GM21390 (cell line): ENCODE measurements around the gene FCHSD2.

ENCODE experiments used
- ATAC-seq: cut with Tn5 transposase; IDR thresholded peaks from one replicate; pipeline ENCODE4 v1.9.1; 2021; ENCODE audit not compliant: unreplicated experiment

The FCHSD2 gene

GRCh38 chr11:72975778-72976521 lies 166.2 kb downstream of the FCHSD2 start:
- no peak for ATAC-seq

DNA sequence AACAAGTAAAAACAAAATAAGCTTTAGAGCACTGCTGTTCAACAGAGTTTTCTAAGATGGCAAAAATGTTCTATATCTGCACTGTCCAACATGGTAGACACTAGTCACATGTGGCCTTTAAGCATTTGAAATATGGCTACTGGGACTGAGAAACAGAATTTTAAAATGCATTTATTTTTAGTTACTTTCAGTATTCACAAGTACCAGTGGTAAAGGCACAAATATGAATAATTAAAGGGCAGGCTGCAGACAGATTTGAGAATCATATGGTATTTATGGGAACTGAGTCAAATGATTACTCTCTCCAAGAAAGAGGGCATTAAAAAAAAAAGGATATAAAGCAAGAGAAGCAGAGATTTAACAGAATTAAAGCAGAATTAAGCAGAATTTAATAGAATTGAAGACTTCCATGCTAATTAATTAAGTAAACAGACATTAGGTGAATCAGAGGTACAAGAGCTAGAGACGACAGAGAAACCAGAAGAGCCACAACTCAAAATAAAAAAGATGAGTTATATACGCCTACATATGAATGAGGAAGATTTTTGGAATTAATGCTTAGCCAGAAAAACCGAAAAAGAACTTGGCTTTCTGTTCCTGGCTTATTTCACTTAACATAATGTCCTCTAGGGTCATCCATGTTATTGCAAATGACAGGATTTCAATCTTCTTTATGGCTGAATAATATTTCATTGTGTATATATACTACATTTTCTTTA lies 167.5 kb downstream of the FCHSD2 start:
- no peak for ATAC-seq

DNA sequence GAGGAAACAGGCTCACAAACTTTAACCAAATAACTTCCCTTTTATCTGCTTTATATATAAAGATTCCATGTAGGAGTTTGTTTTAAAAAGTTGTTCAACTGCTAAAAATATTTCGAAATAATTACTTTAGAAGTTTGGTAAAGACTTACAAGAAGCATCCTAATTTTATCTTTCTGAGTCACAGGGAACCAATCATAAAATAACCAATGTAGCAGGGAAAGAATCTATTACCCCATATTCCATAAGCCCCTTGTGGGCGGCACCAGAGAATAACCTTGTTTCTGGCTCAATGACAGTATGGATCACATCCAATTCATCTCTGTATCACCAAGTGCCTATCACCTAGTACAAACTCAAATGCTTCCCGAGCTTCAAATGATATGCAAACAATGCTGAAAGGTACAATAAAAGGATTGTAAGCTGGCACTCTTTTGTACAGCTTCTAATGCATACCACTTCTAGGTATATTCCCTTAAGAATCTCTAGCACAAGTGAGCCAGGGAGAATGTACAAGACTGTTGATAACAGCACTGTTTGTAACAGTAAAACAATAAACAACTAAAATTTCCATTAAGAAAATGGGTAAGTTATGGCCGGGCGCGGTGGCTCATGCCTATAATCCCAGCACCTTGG lies 169.5 kb downstream of the FCHSD2 start:
- ATAC-seq, result no peak

- ATAC-seq, result no peak
Observed at GRCh38 chr11:72971192-72971967, 170.7 kb downstream of the FCHSD2 start.

DNA sequence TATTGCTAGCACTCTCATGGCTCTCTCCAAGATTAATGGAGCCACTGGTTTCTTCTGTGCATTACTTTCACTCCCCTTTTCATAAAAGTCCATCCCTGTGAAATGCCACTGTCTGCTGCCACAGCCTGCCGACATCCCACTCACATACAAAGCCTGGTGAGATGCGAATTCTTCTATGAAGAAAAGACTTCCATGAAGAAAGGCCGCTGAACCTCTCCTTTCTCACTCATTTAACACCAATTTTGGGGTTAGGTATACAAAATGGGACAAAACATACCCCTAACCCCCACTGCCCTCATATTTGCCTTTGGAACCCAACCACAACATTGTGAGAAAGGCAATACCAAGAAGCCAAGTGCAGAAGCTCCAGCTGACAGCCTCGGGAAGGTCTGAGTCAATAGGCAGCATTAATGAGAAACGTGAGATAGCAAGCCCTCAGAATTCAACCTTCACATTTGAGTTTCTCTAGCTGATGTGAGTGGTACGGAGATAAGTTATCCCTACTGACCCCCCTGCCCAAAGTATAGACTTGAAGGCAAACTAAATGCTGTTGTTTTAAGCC lies 171.5 kb downstream of the FCHSD2 start:
- no peak for ATAC-seq

- peak; percentile 82 for ATAC-seq
Observed at GRCh38 chr11:72969894-72970335, 172.2 kb downstream of the FCHSD2 start.

DNA sequence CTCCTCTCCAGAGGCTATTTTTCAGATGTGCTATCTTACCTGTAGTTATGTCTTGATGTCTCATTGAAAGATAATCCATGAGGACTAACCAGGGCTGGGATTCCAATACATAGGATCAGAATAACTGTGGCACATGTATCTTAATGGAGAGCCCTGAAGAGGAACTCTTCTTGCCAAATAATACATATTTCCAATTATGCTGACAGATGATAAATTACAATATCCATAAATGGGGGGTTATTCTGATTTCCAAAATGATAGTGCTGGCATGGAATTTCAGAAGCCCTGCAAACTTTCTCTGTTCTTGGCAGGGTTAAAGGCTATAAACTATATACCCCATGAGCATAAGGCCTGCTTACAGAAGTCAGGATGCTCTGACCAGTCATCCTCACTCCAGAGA lies 173.7 kb downstream of the FCHSD2 start:
- ATAC-seq, result no peak

- ATAC-seq, result no peak
Observed at GRCh38 chr11:72965672-72966071, 176.4 kb downstream of the FCHSD2 start.

- ATAC-seq, result no peak
Observed at GRCh38 chr11:72962717-72963116, 179.4 kb downstream of the FCHSD2 start.

- ATAC-seq, result no peak
Observed at GRCh38 chr11:72962084-72962483, 180.0 kb downstream of the FCHSD2 start.

- no peak for ATAC-seq
Observed at GRCh38 chr11:72959998-72960731, 182.0 kb downstream of the FCHSD2 start.

DNA sequence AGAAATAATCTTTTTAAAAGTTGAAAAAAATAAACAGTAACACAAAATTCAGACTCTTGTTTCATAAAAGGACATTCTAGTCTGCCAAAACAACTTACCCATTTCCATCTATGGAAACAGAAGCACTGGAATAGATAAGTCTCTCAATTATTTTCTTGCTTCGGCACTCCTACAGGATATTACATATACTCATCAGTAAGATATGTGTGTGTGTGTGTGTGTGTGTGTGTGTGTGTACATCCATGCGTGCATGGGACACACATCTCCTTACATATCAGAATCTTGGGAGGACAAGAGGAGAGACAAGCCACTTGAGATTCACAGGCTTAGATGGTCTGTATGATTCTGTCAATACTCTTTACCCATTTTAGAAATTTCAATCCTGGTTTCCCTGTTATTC lies 183.3 kb downstream of the FCHSD2 start:
- ATAC-seq, result no peak

- no peak for ATAC-seq
Observed at GRCh38 chr11:72955466-72955865, 186.7 kb downstream of the FCHSD2 start.

- no peak for ATAC-seq
Observed at GRCh38 chr11:72954860-72955259, 187.3 kb downstream of the FCHSD2 start.

DNA sequence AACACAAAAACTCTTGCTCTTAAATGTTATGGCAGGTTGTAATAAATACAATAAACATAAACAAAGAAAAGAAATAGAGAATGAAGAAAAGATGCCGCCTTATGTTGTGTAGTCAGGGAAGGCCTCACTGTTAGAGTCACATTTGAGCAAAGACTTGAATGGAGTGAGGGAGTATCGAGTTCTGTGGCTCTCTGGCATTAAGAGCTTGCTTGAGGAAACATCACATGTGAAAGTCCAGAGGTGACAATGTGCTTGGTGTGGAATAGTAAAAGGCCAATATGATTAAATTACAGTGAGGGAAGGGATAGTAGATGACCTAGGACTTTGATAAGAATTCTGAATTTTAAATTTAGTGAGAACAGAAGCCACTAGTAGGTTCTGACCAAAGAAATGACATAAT lies 188.5 kb downstream of the FCHSD2 start:
- no peak for ATAC-seq

DNA sequence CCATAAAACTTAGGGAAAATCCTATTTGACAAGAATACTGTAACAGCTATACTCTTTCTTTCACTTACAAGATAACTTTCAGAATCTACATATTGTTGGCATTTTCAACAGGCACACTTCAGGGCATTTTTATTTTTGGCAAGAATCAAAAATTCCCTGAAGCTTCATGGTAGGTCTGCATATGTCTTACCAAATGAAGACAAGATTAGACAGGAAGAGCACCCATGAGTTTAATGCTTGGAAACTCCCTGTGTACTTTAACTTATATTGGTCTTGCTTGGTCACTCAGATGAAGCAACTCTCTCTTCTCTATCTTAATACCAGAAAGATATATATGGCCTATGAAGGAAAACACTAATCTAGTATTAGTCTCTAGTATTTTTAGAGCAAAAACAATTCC lies 190.2 kb downstream of the FCHSD2 start:
- ATAC-seq, result peak; percentile 52

GRCh38 chr11:72951193-72951592 lies 190.9 kb downstream of the FCHSD2 start:
- no peak for ATAC-seq

DNA sequence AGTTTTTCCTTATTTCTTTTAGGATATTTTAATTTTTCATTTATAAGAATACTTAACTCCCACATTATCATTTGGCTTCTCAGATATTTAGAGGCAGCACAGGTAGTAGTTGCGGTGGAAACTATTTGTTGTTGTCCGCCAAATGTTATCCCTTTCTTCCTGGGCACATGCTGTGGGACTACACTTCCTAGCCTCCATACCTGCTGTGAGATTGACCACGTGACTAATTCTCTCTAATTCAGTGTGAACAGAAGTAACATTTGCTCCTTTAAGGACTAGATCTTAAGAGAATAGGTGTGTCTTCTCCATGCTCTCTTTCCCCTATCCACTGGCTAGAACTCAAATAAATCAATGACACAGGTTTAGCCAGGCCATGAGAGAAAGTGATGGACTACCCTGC lies 191.4 kb downstream of the FCHSD2 start:
- no peak for ATAC-seq

DNA sequence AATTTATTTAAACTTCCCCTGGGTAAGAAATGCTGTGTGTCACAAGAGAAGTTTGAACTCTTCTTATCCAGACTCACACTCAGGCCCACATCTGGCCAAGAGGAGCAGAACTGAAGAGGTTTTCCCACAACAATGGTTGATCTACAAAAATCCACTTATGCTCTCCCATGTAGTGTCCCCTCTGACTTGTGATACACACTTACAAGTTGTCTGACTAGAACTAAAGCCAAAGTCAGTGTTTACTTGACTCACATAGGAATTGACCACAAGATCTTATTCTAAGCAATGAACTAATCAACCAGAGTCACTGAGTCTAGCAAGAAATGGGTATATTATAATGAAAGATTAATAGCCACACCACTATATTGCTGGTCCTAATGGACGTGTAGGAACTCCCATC lies 194.9 kb downstream of the FCHSD2 start:
- no peak for ATAC-seq

- no peak for ATAC-seq
Observed at GRCh38 chr11:72943664-72944063, 198.5 kb downstream of the FCHSD2 start.
